HL-60 (cell line): ENCODE data around the gene PTPRN2.

Source experiments
- DNase-seq, 2 experiments: peaks; one replicate each; pipeline ENCODE4 v3.0.0-alpha.2; 2010 to 2020; ENCODE audit warnings: low read depth in 1 of 2, low spot score in 1 of 2
- H3K27ac ChIP-seq: fragments of 250-450 bp; sonication (Bioruptor Pico); replicated peaks from 2 replicates; pipeline ENCODE4 v1.5.1; 2020; ENCODE audit warnings: mild to moderate bottlenecking, moderate library complexity
- H3K27me3 ChIP-seq: fragments of 250-450 bp; sonication (Bioruptor Pico); 2 replicates; pipeline ENCODE4 v1.5.1; 2021; ENCODE audit warnings: mild to moderate bottlenecking, moderate library complexity; ENCODE audit not compliant: insufficient read depth, poor library complexity, severe bottlenecking
- H3K4me3 ChIP-seq: replicated peaks from 2 replicates; pipeline ENCODE4 v1.5.1; 2011; ENCODE audit warnings: mild to moderate bottlenecking, control low read depth, low read length; ENCODE audit not compliant: insufficient read depth
- GABPA ChIP-seq: IDR thresholded peaks from 2 replicates; pipeline ENCODE4 v1.6.1; 2012; ENCODE audit warnings: low read depth
- POLR2AphosphoS5 ChIP-seq: IDR thresholded peaks from 2 replicates; pipeline ENCODE4 v1.6.1; 2012; ENCODE audit warnings: low read depth
- SPI1 ChIP-seq: IDR thresholded peaks from 2 replicates; pipeline ENCODE4 v1.6.1; 2012; ENCODE audit warnings: low read depth, mild to moderate bottlenecking, borderline replicate concordance
- TF ChIP-seq, protein P1 (sequence below): IDR thresholded peaks from 2 replicates; pipeline ENCODE4 v1.6.1; 2012; ENCODE audit warnings: low read depth; ENCODE audit not compliant: insufficient replicate concordance
- TF ChIP-seq, protein P2 (sequence below): IDR thresholded peaks from one replicate; pipeline ENCODE4 v1.5.1; 2011; ENCODE audit warnings: low read length, control low read depth, inconsistent platforms; ENCODE audit not compliant: insufficient read depth

Gene PTPRN2

DNA sequence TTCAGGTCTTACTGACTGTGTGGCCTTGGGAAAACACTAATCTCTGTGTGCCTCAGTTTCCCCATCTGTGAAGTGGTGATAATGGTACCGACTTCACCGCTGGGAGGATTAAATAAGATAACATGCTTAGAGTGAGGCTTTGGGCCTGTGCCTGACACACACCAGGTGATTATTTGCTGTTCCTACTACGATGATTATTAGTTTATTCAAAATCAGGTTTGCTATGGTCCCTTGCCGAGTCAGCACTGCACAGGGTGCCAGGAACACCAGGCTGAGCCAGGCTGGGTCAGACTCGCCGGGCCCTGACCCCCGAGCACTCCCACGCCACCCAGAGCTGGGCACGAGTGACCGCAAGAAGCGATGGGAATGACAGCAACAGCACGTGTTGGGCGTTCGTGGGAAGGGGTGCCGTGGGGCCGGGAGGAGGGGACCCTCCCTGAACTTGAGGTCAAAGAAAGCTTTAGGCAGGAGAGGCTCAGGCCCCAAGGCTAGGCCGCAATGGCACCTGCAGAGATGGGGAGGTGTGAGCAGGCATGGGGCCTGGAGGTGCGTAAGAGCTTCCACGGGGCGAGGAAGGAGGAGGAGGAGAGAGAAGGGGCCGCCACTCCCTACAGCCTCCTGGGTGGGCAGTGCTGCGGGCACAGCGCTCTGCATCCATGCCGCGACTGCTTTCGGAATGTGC, 925.4 kb downstream of the PTPRN2 start:
- no peaks in the 10 kb centered on the region for H3K27me3 ChIP-seq
- no peak overlapping the region for H3K4me3 ChIP-seq
- no peak for TF ChIP-seq GABPA
- TF ChIP-seq, protein P1, sequence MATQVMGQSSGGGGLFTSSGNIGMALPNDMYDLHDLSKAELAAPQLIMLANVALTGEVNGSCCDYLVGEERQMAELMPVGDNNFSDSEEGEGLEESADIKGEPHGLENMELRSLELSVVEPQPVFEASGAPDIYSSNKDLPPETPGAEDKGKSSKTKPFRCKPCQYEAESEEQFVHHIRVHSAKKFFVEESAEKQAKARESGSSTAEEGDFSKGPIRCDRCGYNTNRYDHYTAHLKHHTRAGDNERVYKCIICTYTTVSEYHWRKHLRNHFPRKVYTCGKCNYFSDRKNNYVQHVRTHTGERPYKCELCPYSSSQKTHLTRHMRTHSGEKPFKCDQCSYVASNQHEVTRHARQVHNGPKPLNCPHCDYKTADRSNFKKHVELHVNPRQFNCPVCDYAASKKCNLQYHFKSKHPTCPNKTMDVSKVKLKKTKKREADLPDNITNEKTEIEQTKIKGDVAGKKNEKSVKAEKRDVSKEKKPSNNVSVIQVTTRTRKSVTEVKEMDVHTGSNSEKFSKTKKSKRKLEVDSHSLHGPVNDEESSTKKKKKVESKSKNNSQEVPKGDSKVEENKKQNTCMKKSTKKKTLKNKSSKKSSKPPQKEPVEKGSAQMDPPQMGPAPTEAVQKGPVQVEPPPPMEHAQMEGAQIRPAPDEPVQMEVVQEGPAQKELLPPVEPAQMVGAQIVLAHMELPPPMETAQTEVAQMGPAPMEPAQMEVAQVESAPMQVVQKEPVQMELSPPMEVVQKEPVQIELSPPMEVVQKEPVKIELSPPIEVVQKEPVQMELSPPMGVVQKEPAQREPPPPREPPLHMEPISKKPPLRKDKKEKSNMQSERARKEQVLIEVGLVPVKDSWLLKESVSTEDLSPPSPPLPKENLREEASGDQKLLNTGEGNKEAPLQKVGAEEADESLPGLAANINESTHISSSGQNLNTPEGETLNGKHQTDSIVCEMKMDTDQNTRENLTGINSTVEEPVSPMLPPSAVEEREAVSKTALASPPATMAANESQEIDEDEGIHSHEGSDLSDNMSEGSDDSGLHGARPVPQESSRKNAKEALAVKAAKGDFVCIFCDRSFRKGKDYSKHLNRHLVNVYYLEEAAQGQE = no peak

DNA sequence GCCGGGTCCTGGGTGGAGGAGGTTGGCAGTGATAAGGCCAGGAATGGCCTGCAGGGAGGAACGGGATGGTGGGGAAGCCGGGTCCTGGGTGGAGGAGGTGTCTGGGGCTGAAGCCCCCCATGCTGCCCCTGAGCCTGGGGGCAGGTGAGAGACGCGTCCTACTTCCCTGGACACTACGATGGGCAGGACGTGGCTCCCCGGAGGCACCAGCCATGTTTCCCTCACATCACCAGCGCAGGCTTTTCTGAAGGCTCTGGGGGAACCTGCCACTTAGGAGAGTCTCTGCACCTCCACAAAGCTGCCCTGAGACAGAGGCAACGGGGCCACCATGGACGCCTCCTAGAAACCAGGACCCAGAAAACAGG, 926.0 kb downstream of the PTPRN2 start:
- TF ChIP-seq POLR2AphosphoS5 = no peak
- TF ChIP-seq, protein P1 = no peak
- no peak for TF ChIP-seq GABPA
- TF ChIP-seq SPI1 = no peak
- TF ChIP-seq, protein P2, sequence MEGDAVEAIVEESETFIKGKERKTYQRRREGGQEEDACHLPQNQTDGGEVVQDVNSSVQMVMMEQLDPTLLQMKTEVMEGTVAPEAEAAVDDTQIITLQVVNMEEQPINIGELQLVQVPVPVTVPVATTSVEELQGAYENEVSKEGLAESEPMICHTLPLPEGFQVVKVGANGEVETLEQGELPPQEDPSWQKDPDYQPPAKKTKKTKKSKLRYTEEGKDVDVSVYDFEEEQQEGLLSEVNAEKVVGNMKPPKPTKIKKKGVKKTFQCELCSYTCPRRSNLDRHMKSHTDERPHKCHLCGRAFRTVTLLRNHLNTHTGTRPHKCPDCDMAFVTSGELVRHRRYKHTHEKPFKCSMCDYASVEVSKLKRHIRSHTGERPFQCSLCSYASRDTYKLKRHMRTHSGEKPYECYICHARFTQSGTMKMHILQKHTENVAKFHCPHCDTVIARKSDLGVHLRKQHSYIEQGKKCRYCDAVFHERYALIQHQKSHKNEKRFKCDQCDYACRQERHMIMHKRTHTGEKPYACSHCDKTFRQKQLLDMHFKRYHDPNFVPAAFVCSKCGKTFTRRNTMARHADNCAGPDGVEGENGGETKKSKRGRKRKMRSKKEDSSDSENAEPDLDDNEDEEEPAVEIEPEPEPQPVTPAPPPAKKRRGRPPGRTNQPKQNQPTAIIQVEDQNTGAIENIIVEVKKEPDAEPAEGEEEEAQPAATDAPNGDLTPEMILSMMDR = no peak
- H3K27ac ChIP-seq = no peak overlapping the region
- DNase-seq = no peak
- H3K27me3 ChIP-seq = no peaks in the 10 kb centered on the region
- H3K4me3 ChIP-seq = no peak overlapping the region

More for the DNA sequence above, 925.4 kb downstream of the PTPRN2 start:
- no peak for DNase-seq
- H3K27ac ChIP-seq = no peak overlapping the region

GRCh38 chr7:157660971-157661610, 926.5 kb downstream of the PTPRN2 start:
- no peak for DNase-seq
- TF ChIP-seq GABPA (no peak), SPI1 (no peak), POLR2AphosphoS5 (no peak)
- TF ChIP-seq, protein P2 = no peak
- TF ChIP-seq, protein P1 = no peak
- H3K4me3 ChIP-seq = no peak overlapping the region

More at GRCh38 chr7:157660971-157661610, 926.5 kb downstream of the PTPRN2 start:
- no peak overlapping the region for H3K27ac ChIP-seq
- H3K27me3 ChIP-seq = no peaks in the 10 kb centered on the region
